Measurements from ENCODE around the gene SNRPB.
A peak's percentile ranks its signal among the peaks of the same experiment; 100 is the strongest.
"Not testable (repeated sequence)": the region's sequence is repeated elsewhere in the genome, so short reads cannot be mapped to it uniquely, and the experiment has no call there.

The SNRPB gene

DNA sequence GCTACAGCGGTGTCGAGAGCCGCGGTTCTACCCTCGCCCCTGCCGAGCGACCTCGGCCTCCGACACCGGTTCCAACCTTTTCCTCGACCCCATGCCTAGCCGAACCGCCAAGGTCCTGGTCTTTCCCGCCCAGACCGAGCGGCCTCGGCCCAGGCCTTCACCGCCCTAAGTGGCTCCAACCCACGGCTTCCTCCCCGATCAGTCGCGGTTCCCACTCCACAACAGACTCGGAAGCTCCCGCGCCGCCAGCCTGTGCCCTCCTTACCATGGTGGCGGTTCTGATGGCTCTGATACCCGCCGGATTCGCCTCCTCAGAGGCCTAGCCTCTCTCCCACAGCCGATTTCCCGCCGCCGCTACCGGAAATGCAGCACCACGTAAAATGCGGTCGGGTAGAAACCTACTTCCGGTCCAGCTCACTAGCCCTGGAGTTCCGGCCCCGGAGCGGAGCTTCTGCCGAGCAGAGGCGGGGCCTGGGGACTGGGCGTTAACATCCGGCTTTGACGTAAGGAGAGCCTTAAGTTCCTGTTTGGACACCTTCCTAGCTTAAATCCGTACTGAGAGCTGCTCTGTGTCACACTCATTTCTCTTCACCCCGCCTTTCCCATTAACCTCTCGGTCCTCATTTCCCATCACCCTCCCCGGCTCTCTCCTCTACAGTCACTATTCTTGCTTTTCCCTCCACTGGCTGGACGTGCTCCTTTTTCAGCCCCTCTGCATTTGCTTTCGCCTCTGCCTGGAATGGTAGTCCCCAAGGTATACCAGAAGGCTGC lies at the start of gene SNRPB:
TSS of gene SNRPB (minus strand) at position 367 of the 771 bp plus-strand sequence. CDS start at position 268, 99 bp downstream.
- peak; percentile 82 to 95 (median 92) for DNase-seq

DNA sequence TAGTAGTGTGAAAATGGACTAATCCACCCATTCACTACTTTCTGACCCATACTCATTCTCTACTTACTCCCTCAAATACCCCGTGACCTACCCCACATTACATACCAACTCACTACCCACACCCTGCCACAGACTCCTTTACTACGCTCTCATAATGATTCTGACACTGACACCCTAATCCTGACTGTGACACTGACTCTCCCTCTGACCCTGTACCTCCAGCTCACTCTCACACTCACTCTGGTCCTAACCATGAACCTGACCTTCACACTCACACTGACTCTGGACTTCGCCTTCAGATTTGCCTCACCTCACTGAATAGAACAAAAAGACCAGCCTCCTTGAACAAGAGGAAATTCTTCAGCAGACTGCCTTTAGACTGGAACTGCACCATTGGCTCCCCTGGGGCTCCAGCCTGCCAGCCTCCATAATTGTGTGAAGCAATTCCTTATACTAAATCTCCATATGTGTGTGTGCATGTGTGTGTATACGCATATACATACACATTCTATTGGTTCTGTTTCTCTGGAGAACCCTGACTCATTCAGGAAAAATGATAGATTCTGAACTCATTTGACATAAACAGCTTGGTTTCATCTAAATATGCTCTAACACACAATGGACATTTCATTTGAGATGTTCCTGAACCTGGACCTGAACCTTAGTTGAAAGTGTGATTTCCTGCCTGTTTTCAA lies 48.7 kb upstream of the SNRPB start:
- DNase-seq: no peak

DNA sequence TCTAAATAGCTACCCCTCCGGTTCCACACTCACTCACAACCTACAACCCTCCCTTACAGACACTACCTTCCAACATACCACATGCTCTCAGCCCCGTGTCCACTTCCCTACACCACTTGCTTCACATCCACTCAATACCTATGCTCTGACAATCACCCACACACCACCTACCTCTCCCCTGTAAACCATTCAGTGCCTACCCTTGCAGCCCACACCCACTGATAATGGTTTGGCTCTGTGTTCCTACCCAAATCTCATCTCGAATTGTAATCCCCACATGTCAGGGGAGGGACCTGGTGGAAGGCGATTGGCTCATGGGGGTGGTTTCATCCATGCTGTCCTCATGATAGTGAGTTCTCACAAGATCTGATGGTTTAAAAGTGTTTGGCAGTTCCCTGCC lies 48.0 kb upstream of the SNRPB start:
- DNase-seq: no peak

DNA sequence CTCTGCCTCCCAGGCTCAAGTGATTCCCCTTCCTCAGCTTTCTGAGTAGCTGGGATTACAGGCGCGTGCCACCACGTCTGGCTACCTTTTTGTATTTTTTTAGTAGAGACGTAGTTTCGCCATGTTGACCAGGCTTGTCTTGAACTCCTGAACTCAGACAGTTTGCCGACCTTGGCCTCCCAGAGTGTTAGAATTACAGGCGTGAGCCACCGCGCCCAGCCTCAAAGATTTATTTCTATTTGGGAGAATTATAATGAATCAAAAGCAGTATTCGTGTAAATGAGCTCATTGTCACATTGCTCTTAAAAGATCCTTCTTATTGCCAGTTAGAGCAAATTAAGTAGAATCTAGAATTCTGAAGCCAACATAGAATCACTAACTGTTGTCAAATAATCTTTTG lies 47.5 kb upstream of the SNRPB start:
- DNase-seq: no peak

DNA sequence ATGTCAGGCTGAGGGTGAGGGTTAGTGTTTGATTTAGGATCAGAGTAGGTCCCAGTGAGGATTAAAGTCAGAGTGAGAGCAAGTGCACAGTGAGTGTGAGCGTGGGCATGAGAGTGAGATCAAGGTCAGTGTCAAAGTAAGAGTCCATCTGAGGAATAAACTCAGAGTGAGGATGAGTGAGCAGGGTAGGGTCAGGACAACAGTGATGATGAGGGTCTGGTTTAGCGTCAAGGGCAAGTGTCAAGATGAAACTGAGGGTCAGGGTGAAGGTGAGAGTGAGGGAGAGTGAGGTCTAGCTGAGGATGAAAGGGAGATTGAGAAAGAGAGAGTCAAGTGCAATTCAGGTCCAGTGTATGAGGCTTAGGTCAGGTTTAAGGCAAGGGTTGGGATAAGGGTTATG lies 45.8 kb upstream of the SNRPB start:
- DNase-seq: no peak

DNA sequence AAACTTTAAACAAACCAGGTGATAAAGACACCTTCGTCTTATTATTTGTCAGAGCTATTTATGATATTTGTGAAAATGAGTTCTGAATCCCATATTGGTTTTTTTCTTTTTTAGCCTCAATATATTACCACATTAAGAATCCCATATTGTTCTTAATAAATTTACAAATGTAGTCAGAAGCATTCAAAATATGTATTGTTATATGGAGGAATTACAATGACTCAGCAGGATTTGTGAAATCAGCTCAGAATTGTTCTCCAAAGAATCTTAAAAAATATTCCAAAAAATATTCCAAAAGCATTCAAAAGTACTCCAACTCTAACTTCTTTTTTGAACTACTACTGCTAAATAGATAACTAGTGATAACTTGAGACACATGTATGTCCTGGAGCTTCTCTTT lies 44.6 kb upstream of the SNRPB start:
- DNase-seq: no peak

DNA sequence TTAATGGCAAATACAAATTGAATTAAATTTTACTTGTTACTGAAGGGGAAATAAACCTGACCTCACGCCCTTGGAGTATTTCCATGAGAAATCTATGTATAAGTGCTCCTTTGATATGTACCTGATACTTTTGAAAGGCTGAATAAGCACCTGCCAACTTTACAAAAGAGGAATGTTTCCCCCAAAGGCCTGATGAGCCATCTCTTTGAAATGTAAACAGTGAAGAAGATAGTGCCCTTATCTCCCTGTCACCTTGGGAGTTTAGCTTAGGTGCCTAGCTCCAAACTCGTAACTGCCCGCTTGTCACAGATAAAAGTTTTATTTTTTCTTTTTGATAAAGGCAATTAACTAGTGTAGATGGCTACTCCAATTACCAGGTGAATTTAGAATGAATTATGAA lies 39.2 kb upstream of the SNRPB start:
- DNase-seq: no peak

DNA sequence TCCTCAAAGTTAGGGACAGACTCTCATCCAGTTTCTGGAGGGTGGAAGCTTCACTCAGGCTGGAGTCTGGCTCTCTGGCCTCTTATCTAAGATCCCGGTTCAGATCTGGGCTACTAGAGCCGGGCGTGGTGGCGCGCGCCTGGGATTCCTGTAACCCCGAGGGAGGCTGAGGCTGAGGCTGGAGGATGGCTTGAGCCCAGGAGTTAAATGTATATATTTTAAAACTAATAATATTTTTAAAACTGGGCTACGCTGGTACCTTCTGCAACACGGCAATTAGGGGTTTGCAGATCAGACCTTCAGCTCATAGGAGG lies 38.8 kb upstream of the SNRPB start:
- no peak for DNase-seq

DNA sequence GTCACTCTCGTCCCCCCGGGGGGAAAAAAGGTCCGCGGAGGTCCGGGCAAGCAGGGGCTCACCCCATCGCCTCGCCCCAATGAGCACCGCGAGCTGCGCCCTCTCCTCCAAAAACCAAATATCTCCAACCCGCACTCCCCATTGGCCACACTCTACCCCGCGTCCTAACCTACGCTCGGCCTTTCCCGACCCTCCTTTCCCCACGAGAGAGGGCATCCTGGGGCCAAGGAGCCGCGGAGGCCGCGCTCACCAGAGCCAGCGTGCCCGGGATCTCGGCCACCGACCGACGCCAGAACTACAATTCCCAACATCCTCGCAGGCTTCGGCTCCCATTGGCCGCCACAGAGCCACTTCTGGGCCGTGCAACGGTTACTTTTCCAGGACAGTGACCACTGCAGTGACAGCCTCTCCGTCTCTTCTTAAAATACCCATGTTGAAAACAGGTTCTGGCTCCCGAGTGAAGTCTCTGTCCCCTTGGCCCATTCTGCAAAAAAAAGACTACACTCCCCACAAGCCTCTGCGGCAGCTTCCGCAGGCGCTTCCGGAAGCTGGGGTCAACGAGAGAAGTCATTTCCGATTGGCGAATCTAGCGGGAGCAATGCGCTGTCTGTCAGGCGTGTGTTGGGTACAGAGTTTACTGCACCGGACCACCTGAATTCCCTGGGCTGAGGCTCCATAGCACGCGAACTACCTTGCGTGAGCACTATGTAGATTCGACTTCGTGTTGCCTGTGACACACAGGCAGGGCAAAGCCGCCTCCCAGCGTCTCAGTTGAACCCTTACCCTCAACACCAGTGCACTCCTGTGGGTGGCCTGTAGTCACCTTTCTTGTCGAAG lies 38.3 kb upstream of the SNRPB start, which contains the start of gene ZNF343:
TSS of gene ZNF343 (minus strand) at position 285 of the 837 bp plus-strand sequence. CDS start 15,020 bp downstream, outside the sequence.
- peak; percentile 24 to 57 (median 51) for DNase-seq

DNA sequence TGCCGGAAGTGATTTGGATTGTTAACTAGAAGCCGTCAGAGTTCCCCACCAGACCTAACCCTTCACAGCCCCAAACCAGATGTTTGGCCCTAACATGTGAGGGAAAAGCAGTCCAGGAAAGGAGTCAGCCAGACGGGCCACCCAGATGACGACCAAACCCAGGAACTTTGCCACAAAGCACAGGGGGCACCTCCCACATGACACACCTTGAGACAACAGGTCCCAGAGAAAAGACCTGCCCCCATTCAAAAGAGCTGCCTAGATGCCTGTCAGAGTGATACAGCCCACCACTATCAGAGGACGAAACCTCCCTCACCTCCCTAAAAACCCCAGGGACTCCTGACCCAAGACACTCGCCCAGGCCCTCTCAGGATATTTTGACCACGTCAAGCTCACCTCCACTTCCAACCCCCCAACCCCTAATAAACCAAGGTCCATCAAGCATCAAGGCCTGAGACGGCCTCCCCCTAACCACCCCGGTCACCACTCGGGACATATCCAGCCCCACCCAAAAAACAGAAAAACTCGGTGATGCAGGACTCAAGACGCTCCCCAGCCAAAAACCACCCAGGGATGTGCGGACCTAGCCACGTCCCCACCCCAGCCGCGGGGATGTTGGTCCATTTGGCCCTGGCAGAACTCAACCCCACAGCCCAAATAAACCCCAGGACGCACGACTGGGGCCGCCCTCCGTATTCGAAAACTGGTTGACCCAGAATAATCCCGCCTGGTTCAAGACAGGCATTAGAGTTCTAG lies 37.5 kb upstream of the SNRPB start:
- DNase-seq: no peak

DNA sequence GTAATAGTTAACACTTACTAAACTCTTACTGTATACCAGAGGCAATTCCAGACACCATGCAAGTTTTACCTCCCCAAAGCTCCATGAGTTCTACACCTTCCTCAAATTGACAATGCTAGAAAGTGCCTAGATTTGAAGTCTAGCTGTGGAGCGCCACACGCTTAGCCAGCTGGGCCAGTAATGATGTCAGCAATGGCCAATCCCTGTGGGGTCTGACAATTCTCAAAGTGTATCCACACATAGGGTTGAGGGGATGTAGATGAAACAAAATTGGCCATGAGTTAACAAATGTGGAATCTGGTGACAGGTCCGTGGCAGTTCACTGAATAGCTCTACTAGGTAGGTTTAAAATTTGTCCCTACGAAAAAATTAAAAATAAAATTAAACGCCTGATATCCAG lies 36.9 kb upstream of the SNRPB start:
- DNase-seq: no peak

DNA sequence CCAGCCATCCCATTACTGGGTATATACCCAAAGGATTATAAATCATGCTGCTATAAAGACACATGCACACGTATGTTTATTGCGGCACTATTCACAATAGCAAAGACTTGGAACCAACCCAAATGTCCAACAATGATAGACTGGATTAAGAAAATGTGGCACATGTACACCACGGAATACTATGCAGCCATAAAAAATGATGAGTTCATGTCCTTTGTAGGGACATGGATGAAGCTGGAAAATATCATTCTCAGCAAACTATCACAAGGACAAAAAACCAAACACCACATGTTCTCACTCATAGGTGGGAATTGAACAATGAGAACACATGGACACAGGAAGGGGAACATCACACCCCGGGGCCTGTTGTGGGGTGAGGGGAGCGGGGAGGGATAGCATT lies 35.8 kb upstream of the SNRPB start:
- not testable (repeated sequence) for DNase-seq

DNA sequence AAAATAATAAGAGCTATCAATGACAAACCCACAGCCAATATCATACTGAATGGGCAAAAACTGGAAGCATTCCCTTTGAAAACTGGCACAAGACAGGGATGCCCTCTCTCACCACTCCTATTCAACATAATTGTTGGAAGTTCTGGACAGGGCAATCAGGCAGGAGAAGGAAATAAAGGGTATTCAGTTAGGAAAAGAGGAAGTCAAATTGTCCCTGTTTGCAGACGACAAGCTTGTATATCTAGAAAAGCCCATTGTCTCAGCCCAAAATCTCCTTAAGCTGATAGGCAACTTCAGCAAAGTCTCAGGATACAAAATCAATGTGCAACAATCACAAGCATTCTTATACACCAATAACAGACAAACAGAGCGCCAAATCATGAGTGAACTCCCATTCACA lies 34.2 kb upstream of the SNRPB start:
- not testable (repeated sequence) for DNase-seq

DNA sequence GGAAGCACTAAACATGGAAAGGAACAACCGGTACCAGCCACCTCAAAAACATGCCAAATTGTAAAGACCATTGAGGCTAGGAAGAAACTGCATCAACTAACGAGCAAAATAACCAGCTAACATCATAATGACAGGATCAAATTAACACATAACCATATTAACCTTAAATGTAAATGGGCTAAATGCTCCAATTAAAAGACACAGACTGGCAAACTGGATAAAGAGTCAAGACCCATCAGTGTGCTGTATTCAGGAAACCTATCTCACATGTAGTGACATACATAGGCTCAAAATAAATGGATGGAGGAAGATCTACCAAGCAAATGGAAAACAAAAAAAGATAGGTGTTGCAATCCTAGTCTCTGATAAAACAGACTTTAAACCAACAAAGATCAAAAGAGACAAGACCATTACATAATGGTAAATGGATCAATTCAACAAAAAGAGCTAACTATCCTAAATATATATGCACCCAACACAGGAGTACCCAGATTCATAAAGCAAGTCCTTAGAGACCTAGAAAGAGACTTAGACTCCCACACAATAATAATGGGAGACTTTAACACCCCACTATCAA lies 32.3 kb upstream of the SNRPB start:
- not testable (repeated sequence) for DNase-seq

DNA sequence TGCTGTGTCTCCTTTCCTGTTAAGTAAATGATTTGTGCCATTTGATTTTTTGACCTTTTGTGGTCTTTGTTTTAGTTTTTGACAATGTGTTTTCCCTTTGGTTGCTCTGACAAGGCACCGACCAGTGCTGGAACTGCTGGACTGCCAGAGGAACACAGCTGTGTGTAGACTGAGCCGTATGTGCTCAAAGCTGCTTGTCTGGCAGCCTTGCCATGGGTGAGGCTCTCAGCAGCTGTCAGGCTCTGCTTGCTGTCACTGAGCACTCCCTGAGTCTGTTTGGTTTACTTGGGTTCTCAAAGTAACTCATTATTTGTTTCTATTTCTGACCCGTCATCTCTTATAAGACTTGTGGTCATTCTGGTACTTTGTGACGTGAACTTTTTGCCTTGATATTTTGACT lies 15.1 kb upstream of the SNRPB start:
- DNase-seq: no peak

DNA sequence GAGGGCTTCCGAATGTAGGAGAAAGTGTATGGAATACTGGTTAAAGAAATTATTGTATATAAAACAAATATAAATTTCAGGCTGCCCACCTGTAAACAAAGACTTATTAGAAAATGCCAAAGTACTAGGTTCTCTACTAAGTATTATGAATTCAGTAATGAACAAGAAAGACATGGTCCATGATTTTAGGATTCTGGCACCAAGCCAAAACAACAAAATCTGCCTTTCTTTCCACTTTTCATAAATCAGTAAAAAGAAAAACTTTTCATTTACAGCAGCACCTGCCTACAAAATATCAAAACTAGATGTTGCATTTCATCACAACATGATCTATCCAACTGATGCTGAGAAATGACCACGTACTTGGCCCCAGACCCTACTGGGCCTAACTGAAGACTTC lies 14.5 kb upstream of the SNRPB start:
- no peak for DNase-seq

DNA sequence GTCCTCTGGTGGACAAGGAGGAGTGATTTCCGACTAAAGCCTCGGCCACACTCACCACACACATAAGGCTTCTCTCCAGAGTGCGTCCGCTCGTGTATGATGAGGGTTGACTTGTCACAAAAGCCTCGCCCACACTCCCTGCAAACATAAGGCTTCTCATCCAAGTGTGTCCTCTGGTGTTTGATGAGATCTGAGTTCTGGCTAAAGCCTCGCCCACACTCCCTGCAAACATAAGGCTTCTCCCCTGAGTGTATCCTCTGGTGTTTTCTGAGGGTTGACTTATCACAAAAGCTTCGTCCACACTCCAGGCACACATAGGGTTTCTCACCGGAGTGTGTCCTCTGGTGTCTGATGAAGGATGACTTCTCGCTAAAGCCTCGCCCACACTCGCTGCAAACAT lies 12.9 kb upstream of the SNRPB start:
- DNase-seq: no peak

DNA sequence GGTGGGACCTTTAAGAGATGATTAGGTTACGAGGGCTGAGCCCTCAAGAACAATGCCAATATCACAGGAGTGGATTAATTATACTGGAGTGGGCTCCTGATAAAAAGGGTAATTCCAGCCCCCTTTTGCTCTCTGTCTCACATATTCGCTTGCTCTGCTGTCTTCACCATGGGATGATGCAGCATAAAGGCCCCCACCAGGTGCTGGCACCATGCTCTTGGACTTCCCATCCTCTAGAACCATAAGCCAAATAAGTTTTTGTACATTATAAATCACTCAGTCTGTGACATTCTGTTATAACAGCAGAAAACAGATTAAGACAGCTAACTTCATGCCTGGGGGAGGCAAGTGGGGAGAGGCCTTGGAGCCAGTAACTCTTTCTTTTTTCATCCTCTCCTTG lies 9.8 kb upstream of the SNRPB start:
- DNase-seq: no peak

DNA sequence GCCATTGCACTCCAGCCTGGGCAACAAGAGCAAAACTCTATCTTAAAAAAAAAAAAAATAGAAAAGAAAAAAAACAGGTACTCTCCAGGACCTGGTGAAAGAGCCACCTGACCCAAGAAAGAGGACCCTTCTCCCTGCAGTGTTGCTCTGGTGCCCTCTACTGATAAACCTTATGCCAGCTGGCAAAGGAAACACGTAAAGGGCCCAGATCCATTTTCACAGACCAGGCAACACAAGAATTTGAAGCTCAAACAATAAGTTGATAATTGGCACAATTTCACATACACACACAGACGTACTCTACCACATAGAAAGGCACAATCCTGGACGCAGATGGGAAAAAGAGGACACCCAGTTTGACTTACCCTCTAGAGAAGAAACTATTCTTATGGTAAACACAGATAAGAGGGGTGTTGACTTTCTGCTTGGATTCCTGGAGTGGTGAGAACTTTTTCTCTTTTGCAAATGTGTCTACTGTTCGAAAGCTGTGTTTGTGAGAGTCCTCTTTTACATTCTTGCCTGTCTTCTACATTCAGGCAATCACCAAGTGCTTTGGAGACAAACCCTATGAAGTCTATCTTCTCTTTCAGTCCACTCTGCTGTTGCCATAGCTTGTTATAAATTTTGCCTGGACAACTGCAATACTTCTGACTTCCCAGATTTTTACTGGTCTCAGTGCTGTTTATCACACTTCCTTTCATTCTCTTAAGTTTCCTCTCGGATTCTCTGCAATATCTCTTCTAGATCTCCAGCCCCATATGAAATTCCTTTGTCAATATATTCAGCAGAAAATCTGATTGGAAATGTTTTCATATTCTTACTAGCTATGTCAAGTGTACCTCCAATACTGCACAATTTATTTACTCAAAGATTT lies 6.4 kb upstream of the SNRPB start:
- DNase-seq: no peak

DNA sequence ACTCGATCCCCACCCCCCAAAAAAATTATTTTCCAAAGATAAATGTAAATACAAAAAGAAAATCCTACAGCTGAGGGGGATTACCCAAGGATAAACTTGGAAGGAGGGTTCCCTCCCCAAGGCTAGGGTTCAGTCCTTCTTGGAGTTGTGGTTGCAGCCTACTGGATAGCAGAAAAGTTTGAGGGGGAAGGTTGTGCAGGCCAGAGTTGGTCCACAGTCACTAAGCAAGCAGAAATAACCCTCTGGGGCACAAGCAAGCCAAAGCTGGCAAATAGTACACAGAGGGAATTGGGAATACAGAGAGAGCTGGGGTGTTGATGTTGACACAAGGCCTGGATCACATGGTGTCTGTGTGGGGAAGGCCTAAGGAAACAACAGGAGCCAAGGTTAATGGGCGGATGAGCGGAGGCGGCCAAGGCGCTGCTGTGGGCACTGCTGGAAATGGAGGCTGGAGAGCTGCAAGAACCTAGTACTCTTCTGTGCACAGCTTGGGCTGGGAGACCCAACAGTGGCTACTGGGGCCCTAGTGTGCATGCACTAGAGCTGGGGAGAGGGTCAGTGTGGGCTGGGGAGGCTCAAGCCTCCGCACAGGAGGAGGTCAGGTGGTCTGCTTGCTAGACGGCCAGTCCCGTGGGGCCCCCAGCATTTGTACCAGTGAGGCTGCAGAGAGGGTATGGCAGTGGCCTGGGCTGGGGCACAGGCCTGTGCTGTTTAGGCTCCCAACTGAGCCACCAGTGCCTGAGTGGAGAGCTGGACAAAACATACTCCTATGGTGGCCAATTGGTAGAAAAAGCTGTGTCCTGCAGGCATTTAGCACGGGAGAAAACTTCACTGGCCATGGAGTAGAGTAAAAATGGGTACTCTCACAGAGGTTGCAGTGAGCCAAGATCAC lies 5.5 kb upstream of the SNRPB start:
- DNase-seq: no peak

All from activated naive CD4-positive, alpha-beta T cell (primary cell).